Spleen (tissue), 11 donors: ENCODE results near the gene FBXL4. TPM values are rescaled to one million over a fixed set of nuclear protein-coding genes. Genes with fewer than 3 reads are reported as not detected.

Experiments used
- DNase-seq: peaks from one replicate; pipeline ENCODE4 v3.0.0-alpha.2; 2020
- H3K27ac ChIP-seq, 8 donors: fragments of 200-600 bp; sonication (generic) in 7 of 8; 1 replicate in 4 of 8; 2 replicates in 4 of 8; pipeline versions ENCODE4 v1.5.0 to v1.8.0; 2016 to 2021; ENCODE audit warnings: inconsistent platforms in 4 of 8, mild to moderate bottlenecking in 4 of 8, moderate library complexity in 1 of 8
- H3K27me3 ChIP-seq, 7 donors: fragments of 200-600 bp; sonication (generic) in 6 of 7; replicated peaks in 1 of 7; 1 replicate in 4 of 7; 2 replicates in 3 of 7; pipeline versions ENCODE4 v1.5.0 to v1.8.0; 2016 to 2021; ENCODE audit warnings: inconsistent platforms in 3 of 7, mild to moderate bottlenecking in 1 of 7
- H3K36me3 ChIP-seq, 6 donors: fragments of 200-600 bp; sonication (generic) in 5 of 6; 1 replicate in 4 of 6; 2 replicates in 2 of 6; pipeline versions ENCODE4 v1.5.0 to v1.8.0; 2016 to 2021; ENCODE audit warnings: inconsistent platforms in 2 of 6
- H3K4me1 ChIP-seq, 6 donors: fragments of 200-600 bp; sonication (generic) in 5 of 6; 1 replicate in 3 of 6; 2 replicates in 3 of 6; pipeline versions ENCODE4 v1.5.0 to v1.8.0; 2016 to 2021; ENCODE audit warnings: inconsistent platforms in 3 of 6
- H3K4me3 ChIP-seq, 8 donors: fragments of 200-600 bp; sonication (generic) in 7 of 8; 1 replicate in 4 of 8; 2 replicates in 4 of 8; pipeline versions ENCODE4 v1.5.0 to v1.8.0; 2016 to 2021; ENCODE audit warnings: inconsistent platforms in 4 of 8, mild to moderate bottlenecking in 4 of 8, moderate library complexity in 2 of 8
- H3K9me3 ChIP-seq, 8 donors: fragments of 200-600 bp; sonication (generic) in 7 of 8; 1 replicate in 4 of 8; 2 replicates in 4 of 8; pipeline versions ENCODE4 v1.5.0 to v1.8.0; 2016 to 2021; ENCODE audit warnings: inconsistent platforms in 4 of 8
- POLR2A ChIP-seq, 3 donors: fragments of 450-650 bp; IDR thresholded peaks; one replicate each; pipeline ENCODE4 v1.5.1; 2017; ENCODE audit warnings: antibody characterized with exemption in 3 of 3, mild to moderate bottlenecking in 1 of 3
- POLR2AphosphoS5 ChIP-seq, 3 donors: sonication (generic); formaldehyde crosslinking; IDR thresholded peaks; one replicate each; pipeline ENCODE4 v1.5.1; 2017; ENCODE audit warnings: antibody characterized with exemption in 3 of 3
- WGBS, 5 donors: extraction: QIAGEN DNeasy Blood & Tissue Kit in 3 of 5; methylation state at CpG; one replicate each; pipeline versions ENCODE4 v1.1.5 to v1.1.7; 2013 to 2018; 5-methylcytosine and 5-hydroxymethylcytosine counted together
- intact Hi-C: fragments of 100-400 bp; cut with DNase I; formaldehyde crosslinking; loops from one replicate; pipeline ENCODE4 v1.15.0; 2023; ENCODE audit warnings: low total_unique reads
- polyA plus RNA-seq, 3 donors: library from polyadenylated mRNA; stranded (reverse); fragments of 200-250 nt; gene quantifications; one replicate each; pipeline ENCODE4 v1.2.1, GENCODE V29; 2013
- total RNA-seq, 7 donors: library from RNA; depleted of rRNA in 3 of 7; stranded (reverse); fragments of >200 nt in 3 of 7; fragmentation: NEBNext Ultra II Directional in 4 of 7; extraction: Animal tissue kit (Norgen Biotek cat#: 25700) in 4 of 7; gene quantifications; one replicate each; pipeline versions ENCODE4 v1.1.0 to v1.2.1, GENCODE V29; 2016 to 2021
- TF ChIP-seq, protein P1 (sequence below), 11 experiments: fragments of 200-600 bp in 7 of 11; fragments of 450-650 bp in 4 of 11; sonication (generic) in 4 of 11; IDR thresholded peaks in 8 of 11; conservative IDR thresholded peaks in 3 of 11; 1 replicate in 7 of 11; 2 replicates in 4 of 11; pipeline versions ENCODE4 v1.4.0 to v1.8.0; 2016 to 2021; ENCODE audit warnings: antibody characterized with exemption in 11 of 11, inconsistent platforms in 4 of 11, mild to moderate bottlenecking in 1 of 11
- donor health status: healthy with polysubstance abuse.
- donor health status: DM: no; HTN: no; CAD: no; lungs with moderate emphysema.
- donor health status: DM: no; HTN: no; CAD: no.
- donor health status: Bipolar disorder and iron deficiency.
- donor health status: healthy.
- donor health status: DM: no; HTN: no; CAD: no.
- donor health status: DM: yes; HTN: yes; CAD: no.

The FBXL4 gene
- total and polyA plus RNA-seq, 10 donors: 2.7 to 27.0 (median 19.1) TPM

DNA sequence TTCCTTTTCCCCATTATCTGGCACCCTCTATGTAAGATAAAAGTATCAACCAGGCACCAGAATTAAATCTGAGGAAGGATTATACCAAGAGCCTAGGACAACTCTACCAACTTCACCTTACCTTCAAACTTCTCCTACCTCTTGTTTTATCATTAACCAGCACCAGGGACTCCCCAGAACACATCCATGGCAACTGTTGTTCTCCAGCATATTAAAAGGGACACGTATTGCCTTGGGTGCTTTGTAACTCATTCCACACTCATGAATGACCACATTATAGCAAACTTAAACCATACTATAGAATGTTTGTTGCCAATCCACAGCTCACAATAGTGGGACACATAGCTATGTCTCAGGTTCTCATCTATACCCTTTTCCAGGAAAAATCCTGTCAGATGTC is 11.9 kb upstream of the FBXL4 start:
- DNase-seq: no peak
- 81 to 97% (median 92%) methylated on average over 1 of the region's 1 CpG for WGBS, 5 donors
- TF ChIP-seq POLR2AphosphoS5 (IDR thresholded peaks at IDR 0.05) (no peak), POLR2A (IDR thresholded peaks at IDR 0.05) (no peak)
- TF ChIP-seq, protein P1, sequence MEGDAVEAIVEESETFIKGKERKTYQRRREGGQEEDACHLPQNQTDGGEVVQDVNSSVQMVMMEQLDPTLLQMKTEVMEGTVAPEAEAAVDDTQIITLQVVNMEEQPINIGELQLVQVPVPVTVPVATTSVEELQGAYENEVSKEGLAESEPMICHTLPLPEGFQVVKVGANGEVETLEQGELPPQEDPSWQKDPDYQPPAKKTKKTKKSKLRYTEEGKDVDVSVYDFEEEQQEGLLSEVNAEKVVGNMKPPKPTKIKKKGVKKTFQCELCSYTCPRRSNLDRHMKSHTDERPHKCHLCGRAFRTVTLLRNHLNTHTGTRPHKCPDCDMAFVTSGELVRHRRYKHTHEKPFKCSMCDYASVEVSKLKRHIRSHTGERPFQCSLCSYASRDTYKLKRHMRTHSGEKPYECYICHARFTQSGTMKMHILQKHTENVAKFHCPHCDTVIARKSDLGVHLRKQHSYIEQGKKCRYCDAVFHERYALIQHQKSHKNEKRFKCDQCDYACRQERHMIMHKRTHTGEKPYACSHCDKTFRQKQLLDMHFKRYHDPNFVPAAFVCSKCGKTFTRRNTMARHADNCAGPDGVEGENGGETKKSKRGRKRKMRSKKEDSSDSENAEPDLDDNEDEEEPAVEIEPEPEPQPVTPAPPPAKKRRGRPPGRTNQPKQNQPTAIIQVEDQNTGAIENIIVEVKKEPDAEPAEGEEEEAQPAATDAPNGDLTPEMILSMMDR (IDR thresholded peaks at IDR 0.05 in 8 of 11, conservative IDR thresholded peaks at IDR 0.05 in 3 of 11): no peak
- H3K4me1 ChIP-seq: peaks cover 0 to 7% (median 0%) of the 10 kb centered on the region in 6 donors
- H3K9me3 ChIP-seq: no peaks in the 10 kb centered on the region
- no peak overlapping the region for H3K4me3 ChIP-seq
- H3K27me3 ChIP-seq: peaks cover 0 to 6% (median 0%) of the 10 kb centered on the region in 7 donors
- H3K36me3 ChIP-seq: no peaks in the 10 kb centered on the region
- H3K27ac ChIP-seq: no peak overlapping the region
- intact Hi-C loops: no loop called here

GRCh38 chr6:98958776-98959175 is 11.0 kb upstream of the FBXL4 start:
- H3K4me3 ChIP-seq: no peak overlapping the region
- intact Hi-C loops: no loop called here
- H3K27me3 ChIP-seq: no peaks in the 10 kb centered on the region
- H3K27ac ChIP-seq: no peak overlapping the region
- TF ChIP-seq POLR2AphosphoS5 (IDR thresholded peaks at IDR 0.05) (no peak), POLR2A (IDR thresholded peaks at IDR 0.05) (no peak)
- TF ChIP-seq, protein P1 (IDR thresholded peaks at IDR 0.05 in 8 of 11, conservative IDR thresholded peaks at IDR 0.05 in 3 of 11): no peak
- 82 to 93% (median 88%) methylated on average over 3 of the region's 3 CpGs for WGBS, 5 donors
- no peaks in the 10 kb centered on the region for H3K36me3 ChIP-seq
- DNase-seq: no peak
- no peaks in the 10 kb centered on the region for H3K9me3 ChIP-seq
- peaks cover 0 to 7% (median 0%) of the 10 kb centered on the region in 6 donors for H3K4me1 ChIP-seq

GRCh38 chr6:98957450-98957849 is 9.7 kb upstream of the FBXL4 start:
- Histone ChIP-seq H3K9me3 (no peaks in the 10 kb centered on the region), H3K27me3 (no peaks in the 10 kb centered on the region), H3K27ac (no peak overlapping the region), H3K4me3 (no peak overlapping the region), H3K4me1 (peaks cover 0 to 7% (median 0%) of the 10 kb centered on the region in 6 donors), H3K36me3 (no peaks in the 10 kb centered on the region)
- TF ChIP-seq POLR2A (IDR thresholded peaks at IDR 0.05) (no peak), POLR2AphosphoS5 (IDR thresholded peaks at IDR 0.05) (peak in 1 of 3 donors; percentile 68)
- TF ChIP-seq, protein P1 (IDR thresholded peaks at IDR 0.05 in 8 of 11, conservative IDR thresholded peaks at IDR 0.05 in 3 of 11): no peak
- WGBS, 5 donors: 56 to 79% (median 66%) methylated on average over 3 of the region's 3 CpGs
- intact Hi-C loops: no loop called here
- peak; percentile 65 for DNase-seq

GRCh38 chr6:98949589-98949988 is 1.8 kb upstream of the FBXL4 start:
- Histone ChIP-seq H3K36me3 (no peaks in the 10 kb centered on the region), H3K9me3 (peaks cover 0 to 3% (median 0%) of the 10 kb centered on the region in 8 donors), H3K4me1 (peaks cover 15 to 32% (median 25%) of the 10 kb centered on the region in 6 donors), H3K27me3 (no peaks in the 10 kb centered on the region), H3K27ac (no peak overlapping the region), H3K4me3 (no peak overlapping the region)
- 65 to 75% (median 71%) methylated on average over 2 of the region's 2 CpGs for WGBS, 5 donors
- DNase-seq: no peak
- intact Hi-C loops: no loop called here
- TF ChIP-seq POLR2AphosphoS5 (IDR thresholded peaks at IDR 0.05): no peak
- no peak for TF ChIP-seq POLR2A (IDR thresholded peaks at IDR 0.05)
- TF ChIP-seq, protein P1 (IDR thresholded peaks at IDR 0.05 in 8 of 11, conservative IDR thresholded peaks at IDR 0.05 in 3 of 11): no peak
